NCI-H1930 (cell line): ENCODE measurements around the gene MGAT4A.

Experiments used
- DNase-seq, 2 experiments: peaks; one replicate each; lab custom pipeline; 2025; lab: John Stamatoyannopoulos, UW

Gene MGAT4A

GRCh38 chr2:98658816-98659490, 72.0 kb downstream of the MGAT4A start:
- no peak for DNase-seq

GRCh38 chr2:98656800-98657199, 74.1 kb downstream of the MGAT4A start:
- no peak for DNase-seq

DNA sequence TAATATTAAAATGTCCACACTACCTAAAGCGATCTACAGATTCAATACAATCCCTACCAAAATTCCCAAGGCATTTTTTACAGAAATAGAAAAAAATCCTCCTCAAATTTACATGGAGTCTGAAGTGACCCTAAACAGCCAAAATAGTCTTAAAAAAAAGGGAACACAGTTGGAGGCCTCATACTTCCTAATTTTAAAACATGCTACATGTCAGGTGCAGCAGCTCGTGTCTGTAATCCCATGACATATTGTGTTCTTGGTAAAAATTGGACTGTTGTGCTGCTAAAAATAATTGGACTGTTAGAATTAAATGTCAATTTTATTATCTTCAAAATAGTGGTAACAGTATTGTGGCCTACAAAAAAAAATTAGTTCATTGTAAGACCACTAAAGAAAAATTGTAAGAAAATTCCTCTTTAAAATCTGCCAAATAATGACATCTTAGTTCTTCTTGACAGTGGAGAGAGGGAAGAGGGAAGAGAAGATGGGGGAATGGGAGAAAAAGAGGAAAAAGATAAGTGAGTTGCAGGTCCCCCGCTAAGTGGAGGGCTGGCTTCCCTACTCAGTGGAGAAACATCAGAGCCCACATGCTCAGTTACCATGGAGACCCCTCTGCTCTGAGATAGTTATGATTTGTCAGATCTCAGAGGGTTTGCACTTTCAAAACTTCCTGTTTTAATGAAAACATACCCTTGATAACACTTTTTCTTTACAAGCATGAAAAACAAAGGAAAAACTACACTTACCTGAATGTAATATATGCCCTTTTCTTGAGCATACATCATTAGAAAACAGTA, 76.0 kb downstream of the MGAT4A start:
- no peak for DNase-seq

GRCh38 chr2:98650998-98651397, 79.9 kb downstream of the MGAT4A start:
- no peak for DNase-seq

GRCh38 chr2:98649992-98650375, 80.9 kb downstream of the MGAT4A start:
- DNase-seq = no peak

- peak; percentile 53 to 60 for DNase-seq
Measured at GRCh38 chr2:98649135-98649991, 81.6 kb downstream of the MGAT4A start.

- DNase-seq = no peak
Measured at GRCh38 chr2:98648451-98648850, 82.5 kb downstream of the MGAT4A start.

DNA sequence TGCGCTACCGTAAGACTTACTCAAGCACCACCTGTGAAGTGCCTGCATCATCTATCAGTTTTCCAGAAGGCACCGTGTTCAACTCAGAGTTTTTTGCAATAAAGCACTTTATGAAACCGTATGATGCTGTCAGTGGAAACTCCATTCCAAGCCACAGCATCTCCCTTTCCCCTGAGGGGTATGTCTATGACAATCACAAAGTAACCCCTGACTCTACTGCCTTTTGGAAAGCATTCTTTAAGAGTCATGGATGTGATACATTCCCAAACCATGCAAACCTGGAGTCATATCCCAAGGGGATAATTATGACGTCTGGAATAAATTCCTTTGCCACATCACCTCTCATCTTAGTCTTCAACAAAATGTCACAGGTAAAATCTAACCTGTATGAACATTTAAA, 83.3 kb downstream of the MGAT4A start:
- DNase-seq = no peak

- DNase-seq = no peak
Measured at GRCh38 chr2:98643496-98644100, 87.3 kb downstream of the MGAT4A start.

DNA sequence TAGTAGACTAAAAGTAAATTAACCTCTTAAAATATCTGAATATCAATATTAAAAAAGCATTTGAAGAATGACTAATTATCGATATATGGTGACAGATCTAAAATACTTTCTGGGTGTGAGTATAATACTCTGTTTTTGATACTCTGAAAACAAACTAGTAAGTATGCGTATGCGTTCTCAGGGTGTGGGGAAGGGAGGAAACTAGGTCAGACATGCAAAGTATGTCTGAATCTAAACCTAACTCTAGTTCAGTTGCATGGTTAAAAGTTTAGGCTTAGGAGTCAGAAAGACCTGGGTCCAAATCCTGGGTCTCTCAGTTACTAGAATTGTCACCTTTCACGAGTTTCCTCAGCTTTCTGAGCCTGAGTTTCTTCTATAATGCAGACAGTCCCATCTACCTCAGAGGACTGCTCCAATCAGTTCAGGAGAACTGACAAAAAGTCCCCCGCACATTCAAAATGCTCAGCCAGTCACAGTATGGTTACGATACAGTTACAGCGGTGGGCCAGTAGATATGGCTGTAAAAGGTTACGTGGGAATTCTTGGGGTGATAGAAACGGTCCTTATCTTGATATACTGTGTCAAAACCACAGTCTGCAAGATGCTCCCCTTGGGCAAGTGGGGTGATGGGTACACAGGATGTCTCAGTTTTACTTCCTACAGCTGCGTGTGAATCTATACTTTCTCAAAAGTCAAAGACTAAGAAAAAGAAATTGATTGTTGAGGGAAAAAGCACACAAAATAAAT, 93.4 kb downstream of the MGAT4A start:
- DNase-seq = no peak

DNA sequence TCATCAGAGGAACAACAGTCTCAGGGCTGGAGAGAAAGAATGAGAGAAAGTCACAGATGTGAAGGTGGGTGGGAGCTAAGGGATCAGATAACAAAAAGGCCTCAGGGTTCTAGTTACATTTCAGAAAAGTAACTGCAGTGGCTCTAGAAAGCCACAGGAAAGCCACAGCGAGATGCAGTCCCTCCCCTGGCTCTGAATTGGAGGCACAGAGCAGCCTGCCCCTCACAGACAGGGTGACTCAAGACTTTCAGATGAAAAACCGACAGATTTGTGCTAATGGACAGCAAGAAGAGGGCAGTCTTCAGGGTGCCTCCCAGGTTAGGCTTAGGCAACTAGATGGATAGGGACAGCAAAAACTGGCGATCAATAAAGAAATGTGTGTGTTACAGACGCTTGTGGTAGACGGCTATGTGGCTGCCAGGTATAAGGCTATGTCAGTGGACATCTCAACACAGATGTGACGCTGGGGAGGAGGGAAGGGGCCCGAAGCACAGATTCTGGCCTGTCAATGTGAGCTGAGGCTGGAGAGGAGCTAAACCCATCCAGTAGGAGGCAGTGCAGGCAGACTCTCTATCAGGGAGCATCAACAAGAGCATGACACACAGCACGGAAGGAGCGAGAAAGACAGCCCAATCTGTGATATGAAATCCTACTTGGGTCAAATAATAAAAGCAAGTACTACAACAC, 96.4 kb downstream of the MGAT4A start:
- no peak for DNase-seq

DNA sequence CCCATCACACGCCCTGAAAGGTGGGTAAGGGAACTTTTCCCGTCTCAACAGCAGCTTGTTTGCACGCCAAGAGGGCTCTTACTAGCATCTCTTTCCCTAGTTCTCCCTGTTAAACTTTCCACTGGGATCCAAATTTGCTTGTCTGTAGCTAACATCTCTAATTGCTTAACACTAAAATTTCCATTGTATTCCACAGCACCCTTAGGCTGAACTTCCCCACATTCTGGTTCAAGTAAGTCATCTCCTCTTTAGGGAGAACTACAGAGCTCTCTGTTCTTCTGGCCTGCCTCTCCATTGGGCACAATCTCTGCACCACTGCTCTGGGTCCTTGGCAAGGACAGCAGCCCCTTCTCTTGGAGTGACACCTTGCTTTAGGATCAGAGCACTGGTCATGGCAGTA, 98.6 kb downstream of the MGAT4A start:
- DNase-seq = no peak

- DNase-seq = no peak
Measured at GRCh38 chr2:98623657-98624056, 107.3 kb downstream of the MGAT4A start.

- DNase-seq = no peak
Measured at GRCh38 chr2:98617149-98617548, 113.8 kb downstream of the MGAT4A start.

DNA sequence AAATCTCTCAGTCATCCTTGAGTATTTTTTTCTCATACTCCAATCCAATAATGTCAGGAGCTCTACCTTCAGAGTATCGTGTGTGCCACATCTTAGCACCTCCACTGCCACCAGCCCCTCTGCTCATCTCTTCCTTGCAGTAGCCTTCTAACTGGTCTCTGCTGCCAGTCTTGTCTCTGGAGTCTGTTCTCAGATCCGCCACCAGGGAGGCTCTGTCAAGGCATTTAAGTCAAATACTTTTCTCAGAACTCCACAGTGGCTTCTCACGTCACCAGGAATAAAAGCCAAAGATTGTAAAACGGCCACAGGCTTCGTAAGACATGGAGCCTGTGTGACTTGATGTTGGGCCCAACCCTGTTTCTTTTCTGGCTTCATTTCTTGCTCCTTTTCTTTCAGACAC, 115.5 kb downstream of the MGAT4A start:
- no peak for DNase-seq

- no peak for DNase-seq
Measured at GRCh38 chr2:98614024-98614739, 116.8 kb downstream of the MGAT4A start.

- no peak for DNase-seq
Measured at GRCh38 chr2:98608962-98609604, 121.8 kb downstream of the MGAT4A start.

DNA sequence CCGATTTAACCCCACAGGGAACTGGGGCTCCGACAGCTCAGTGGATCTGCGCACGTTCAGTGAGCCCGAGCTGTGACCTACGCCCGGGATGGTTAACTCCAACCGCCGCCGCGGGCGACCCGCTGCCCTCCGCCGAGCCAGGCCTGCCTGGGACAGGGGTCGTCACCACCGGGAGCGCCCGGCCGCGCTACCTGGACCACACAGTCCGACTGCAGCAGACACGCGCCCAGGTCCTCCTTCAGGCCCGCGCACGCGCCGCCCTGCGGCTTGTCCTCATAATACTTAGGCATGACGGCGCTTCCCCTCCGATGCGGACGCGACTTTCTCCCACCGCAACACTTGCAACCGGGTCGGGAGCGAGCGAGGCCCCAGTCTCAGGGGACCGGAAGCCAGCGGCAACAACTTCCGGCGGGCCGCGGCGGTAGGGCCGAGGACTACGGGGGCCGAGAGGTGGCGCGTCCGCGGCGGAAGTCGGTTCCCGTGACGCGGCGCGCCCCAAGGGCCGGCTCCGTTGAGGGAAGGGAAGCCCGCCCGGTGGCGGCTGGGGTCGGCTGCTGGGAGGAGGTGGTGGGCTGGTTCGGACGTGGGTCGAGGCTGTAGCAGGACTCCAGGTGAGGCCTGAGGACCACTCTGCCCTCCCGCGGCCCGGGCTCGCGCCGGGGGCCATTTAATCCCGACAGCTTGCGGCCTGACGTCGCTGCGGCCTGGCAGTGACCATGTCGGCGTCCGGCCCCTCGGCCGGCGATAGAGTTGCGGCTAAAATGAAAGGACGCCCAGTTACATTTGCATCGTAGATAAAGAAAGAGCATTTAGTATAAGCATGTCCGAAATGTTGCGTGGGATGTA, 122.6 kb downstream of the MGAT4A start, which contains the start of the genes COA5 and UNC50:
Gene COA5 (minus strand): TSS at position 397 of the 846 bp plus-strand sequence. CDS start 107 bp downstream, at position 290.
Gene UNC50 (plus strand): TSS at position 474 of the 846 bp plus-strand sequence. CDS start 1,171 bp downstream, outside the sequence.
- DNase-seq = peak; percentile 78 to 85

GRCh38 chr2:98607741-98608115, 123.2 kb downstream of the MGAT4A start:
- DNase-seq = no peak
